Fibroblast of villous mesenchyme (primary cell): ENCODE measurements around the gene DEAF1. TPM values are rescaled to one million over a fixed set of nuclear protein-coding genes. Genes with fewer than 3 reads are reported as not detected.
A peak's percentile ranks its signal among the peaks of the same experiment; 100 is the strongest.

Experiments
- DNase-seq: peaks from one replicate; pipeline ENCODE4 v3.0.0-alpha.2; 2010; ENCODE audit warnings: low read depth
- H3K4me3 ChIP-seq: 2 replicates; pipeline ENCODE4 v1.5.1; 2011; ENCODE audit warnings: low read depth, mild to moderate bottlenecking, low read length
- CTCF ChIP-seq: IDR thresholded peaks from 2 replicates; pipeline ENCODE4 v1.5.1; 2012; ENCODE audit warnings: low read depth, mild to moderate bottlenecking, low read length; ENCODE audit not compliant: insufficient read depth
- total RNA-seq: library from RNA; depleted of rRNA; stranded (reverse); fragments of >200 nt; gene quantifications from 2 replicates; pipeline ENCODE4 v1.2.3, GENCODE V29; 2012

The DEAF1 gene
- total RNA-seq, 1 donor = 33.7 TPM

DNA sequence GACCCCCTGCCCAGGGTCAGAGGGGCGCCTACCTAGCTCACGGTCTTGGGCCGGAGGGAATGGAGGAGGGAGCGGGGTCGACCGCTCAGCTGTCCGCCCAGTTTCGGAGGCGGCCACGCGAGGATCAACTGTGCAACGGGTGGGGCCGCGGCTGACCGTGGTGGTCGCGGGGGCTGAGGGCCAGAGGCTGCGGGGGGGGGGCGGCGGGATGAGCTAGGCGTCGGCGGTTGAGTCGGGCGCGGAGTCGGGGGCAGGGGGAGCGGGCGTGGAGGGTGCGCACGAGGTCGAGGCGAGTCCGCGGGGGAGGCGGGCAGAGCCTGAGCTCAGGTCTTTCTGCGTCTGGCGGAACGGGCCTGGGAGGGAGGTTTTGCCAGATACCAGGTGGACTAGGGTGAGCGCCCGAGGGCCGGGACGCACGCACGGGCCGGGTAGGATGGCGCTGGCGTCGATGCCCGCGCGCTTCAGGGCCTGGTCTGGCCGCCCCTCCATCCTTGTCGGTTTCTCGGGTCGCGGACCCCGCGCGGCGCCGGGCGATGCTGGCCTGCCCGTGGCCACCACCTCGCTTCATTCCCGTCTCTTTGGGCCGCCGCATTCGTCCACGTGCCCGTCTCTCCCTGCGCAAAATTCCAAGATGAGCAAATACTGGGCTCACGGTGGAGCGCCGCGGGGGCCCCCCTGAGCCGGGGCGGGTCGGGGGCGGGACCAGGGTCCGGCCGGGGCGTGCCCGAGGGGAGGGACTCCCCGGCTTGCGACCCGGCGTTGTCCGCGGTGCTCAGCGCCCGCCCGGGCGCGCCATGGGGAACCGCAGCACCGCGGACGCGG is 58.3 kb downstream of the DEAF1 start, which contains the start of gene DRD4:
Gene DRD4 (plus strand): TSS at position 759 of the 822 bp plus-strand sequence. CDS start 36 bp downstream, at position 795.
- DNase-seq = peak; percentile 40
- H3K4me3 ChIP-seq = no peak within 1 kb of the TSS
- TF ChIP-seq CTCF = no peak

DNA sequence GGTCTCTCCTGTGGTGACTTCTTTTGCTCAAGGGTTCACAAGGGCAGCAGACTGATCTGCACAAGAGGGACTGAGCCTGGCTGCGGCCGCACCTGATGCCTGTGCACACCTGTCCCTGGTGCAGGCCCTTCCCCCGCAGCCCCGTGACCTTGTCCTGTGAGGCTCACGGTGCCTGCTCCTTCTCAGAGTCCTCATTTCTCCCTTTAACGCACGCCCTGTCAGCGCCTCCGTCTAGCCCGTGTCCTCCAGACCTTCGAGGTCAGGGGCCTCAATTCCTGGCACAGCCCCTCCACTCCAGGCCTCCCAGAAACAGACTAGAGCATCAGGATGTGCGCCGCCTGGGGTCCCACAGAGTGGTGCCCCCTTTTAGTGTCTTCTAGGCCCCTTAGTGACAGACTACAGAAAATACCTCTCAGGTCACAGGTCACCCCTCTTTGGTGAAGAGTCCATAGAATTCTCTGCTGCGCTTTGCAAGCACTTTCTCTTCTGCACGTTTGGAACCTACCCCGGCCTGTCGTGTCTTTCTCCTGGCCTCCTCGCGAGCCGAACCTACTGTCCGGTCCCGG is 59.0 kb downstream of the DEAF1 start:
- no peak overlapping the region for H3K4me3 ChIP-seq
- DNase-seq = no peak
- no peak for TF ChIP-seq CTCF

DNA sequence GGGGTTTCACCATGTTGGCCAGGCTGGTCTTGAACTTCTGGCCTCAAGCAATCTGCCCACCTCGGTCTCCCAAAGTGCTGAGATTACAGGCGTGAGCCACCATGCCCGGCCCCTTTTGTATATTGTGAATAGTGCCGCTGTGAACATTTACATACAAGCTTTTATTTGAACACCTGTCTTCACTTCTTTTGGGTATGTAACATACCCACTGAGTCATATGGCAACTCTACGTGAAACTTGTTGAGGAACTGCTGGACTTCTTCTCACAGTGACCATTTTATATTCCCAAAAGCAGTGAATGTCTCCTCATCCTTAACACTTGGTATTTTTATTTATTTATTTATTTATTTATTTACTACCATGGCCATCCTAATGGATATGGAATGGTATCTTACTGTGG is 64.2 kb downstream of the DEAF1 start:
- no peak for TF ChIP-seq CTCF
- no peak for DNase-seq
- no peak overlapping the region for H3K4me3 ChIP-seq

DNA sequence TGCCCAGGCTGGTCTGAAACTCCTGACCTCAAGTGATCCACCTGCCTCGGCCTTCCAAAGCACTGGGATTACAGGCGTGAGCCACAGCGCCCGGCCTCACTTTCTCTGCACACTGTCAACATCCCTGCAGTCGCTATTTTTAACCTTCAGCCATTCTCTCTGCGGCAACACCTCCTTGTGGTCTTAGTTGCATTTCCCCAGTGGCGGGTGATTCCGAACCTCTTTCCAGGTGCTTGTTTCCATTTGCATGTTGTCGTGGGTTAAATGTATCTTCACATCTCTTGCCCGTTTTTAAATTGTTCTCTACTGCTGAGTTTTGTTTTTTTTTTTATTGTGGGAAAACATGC is 65.8 kb downstream of the DEAF1 start:
- TF ChIP-seq CTCF = no peak
- H3K4me3 ChIP-seq = no peak overlapping the region
- no peak for DNase-seq

GRCh38 chr11:628056-628455 is 67.0 kb downstream of the DEAF1 start:
- TF ChIP-seq CTCF = no peak
- H3K4me3 ChIP-seq = no peak overlapping the region
- no peak for DNase-seq

- DNase-seq = no peak
- no peak for TF ChIP-seq CTCF
- H3K4me3 ChIP-seq = no peak overlapping the region
Observed at GRCh38 chr11:627308-627576, 67.8 kb downstream of the DEAF1 start.
